ENCODE results near the gene SPATS2. TPM values are rescaled to one million over a fixed set of nuclear protein-coding genes. Genes with fewer than 3 reads are reported as not detected.

The SPATS2 gene
- total RNA-seq, 1 donor from 2014 or later: 21.3 TPM

DNA sequence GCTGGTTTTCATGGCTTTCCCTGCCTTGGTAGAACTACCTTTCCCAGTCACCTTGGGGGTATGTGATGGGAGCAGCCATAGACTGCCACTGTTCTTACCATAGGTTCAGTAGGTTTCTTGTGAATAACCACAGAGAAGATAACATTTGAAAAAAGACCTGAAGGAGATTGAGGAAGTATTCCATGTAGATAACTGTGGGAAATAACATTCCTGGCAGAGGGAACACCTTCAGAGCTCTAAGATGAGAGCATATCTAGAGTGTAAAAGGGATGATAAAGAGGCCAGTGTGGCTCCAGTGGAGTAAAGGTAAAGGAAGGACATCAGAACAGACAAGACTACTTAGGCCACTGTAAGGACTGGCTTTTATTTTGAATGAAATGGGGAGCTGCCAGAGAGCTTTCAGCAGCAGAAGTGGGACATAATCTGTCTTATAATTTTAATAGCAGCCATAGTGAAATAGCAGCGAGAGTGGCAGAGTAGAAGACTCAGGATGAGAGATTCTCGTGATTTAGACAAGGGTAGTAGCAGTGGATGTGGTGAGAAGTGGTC lies 88.9 kb downstream of the SPATS2 start:
- H3K27me3 ChIP-seq (ENCODE audit: control insufficient read depth, insufficient read depth, low read length): no peaks in the 10 kb centered on the region
- H3K4me3 ChIP-seq (ENCODE audit: low read depth, low read length): no peak overlapping the region
- TF ChIP-seq, protein P1, sequence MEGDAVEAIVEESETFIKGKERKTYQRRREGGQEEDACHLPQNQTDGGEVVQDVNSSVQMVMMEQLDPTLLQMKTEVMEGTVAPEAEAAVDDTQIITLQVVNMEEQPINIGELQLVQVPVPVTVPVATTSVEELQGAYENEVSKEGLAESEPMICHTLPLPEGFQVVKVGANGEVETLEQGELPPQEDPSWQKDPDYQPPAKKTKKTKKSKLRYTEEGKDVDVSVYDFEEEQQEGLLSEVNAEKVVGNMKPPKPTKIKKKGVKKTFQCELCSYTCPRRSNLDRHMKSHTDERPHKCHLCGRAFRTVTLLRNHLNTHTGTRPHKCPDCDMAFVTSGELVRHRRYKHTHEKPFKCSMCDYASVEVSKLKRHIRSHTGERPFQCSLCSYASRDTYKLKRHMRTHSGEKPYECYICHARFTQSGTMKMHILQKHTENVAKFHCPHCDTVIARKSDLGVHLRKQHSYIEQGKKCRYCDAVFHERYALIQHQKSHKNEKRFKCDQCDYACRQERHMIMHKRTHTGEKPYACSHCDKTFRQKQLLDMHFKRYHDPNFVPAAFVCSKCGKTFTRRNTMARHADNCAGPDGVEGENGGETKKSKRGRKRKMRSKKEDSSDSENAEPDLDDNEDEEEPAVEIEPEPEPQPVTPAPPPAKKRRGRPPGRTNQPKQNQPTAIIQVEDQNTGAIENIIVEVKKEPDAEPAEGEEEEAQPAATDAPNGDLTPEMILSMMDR (IDR thresholded peaks at IDR 0.05; ENCODE audit: insufficient read depth, low read length, severe bottlenecking): no peak
- H3K36me3 ChIP-seq (ENCODE audit: control insufficient read depth, insufficient read depth, low read length): no peaks in the 10 kb centered on the region
- DNase-seq (ENCODE audit: low read depth) (no peak), FAIRE-seq (no peak)

DNA sequence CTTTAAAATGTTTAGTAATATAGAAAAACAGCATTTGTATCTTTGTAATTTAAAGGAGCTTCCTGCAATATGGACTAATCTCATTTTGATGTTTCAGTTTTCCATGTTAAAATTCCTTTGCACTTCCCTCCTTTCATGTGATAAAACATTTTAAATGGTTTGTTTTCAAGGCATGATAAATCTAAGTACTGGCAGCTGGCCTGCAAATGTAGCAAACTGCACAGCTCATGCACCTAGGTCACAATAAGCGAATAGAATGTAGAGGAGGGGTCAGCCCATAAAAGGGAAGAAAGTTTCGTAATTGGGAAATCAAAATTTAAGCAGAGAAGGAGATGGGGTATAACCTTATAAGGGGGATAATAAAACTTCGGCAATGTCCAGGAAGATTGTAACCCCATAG lies 91.6 kb downstream of the SPATS2 start:
- DNase-seq (ENCODE audit: low read depth) (no peak), FAIRE-seq (no peak)
- Histone ChIP-seq H3K36me3 (ENCODE audit: control insufficient read depth, insufficient read depth, low read length) (no peaks in the 10 kb centered on the region), H3K27me3 (ENCODE audit: control insufficient read depth, insufficient read depth, low read length) (no peaks in the 10 kb centered on the region), H3K4me3 (ENCODE audit: low read depth, low read length) (no peak overlapping the region)
- TF ChIP-seq, protein P1 (IDR thresholded peaks at IDR 0.05; ENCODE audit: insufficient read depth, low read length, severe bottlenecking): no peak

DNA sequence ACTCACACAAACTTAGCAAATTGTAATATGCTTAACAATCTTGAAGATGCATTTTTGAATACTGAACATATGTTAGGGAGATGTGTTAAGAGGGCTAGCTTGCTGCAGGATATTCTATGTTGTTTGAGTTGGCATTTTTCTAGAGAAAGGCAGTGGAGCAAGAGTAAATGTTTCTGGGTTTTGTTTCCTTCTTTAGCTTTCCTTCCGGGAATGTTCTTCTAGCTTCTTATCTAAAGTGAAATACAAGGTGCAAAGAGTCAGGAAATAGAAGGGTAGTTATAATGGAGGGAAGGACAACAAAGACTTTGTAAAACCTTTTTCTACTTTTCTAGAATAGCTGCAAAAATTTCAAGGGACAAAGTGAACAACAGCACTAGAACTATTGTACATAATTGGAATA lies 94.0 kb downstream of the SPATS2 start:
- no peak for FAIRE-seq
- TF ChIP-seq, protein P1 (IDR thresholded peaks at IDR 0.05; ENCODE audit: insufficient read depth, low read length, severe bottlenecking): no peak
- no peak overlapping the region for H3K4me3 ChIP-seq (ENCODE audit: low read depth, low read length)

DNA sequence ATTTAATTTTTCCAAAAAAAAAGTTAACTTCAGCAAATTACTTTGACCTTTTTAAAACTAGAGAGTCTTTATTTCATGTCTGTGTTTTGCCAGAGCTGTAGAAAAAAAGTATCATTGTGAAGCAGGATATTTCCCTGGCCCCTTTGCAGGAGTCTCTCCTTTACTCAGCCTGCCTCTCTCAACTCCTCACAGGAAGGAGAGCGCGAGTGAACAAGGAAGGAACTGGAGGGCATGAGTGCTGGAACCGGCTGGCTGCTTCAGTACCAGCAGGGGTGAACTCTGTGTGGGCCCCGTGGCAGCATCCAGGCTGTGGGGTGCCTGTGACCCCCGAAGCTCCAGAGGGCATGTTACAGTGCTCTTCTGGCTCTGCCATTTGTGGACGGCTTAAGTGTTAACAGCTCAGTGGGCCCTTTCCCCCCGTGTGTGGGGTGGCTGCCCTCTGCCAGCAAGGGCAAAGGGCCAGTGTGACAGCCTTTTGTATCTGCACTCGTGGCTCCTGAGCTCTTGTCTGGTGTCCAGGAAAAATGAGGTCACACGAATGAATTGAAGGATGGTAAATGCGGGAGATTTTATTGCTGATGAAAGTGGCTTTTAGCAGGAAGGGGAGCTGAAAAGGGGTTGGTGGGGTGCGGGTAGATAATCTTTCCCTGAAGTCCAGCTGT lies 95.0 kb downstream of the SPATS2 start:
- DNase-seq (ENCODE audit: low read depth): no peak
- no peak for FAIRE-seq
- TF ChIP-seq, protein P1 (IDR thresholded peaks at IDR 0.05; ENCODE audit: insufficient read depth, low read length, severe bottlenecking): no peak

More for the DNA sequence above, 94.0 kb downstream of the SPATS2 start:
- no peak for DNase-seq (ENCODE audit: low read depth)
- Histone ChIP-seq H3K27me3 (ENCODE audit: control insufficient read depth, insufficient read depth, low read length) (no peaks in the 10 kb centered on the region), H3K36me3 (ENCODE audit: control insufficient read depth, insufficient read depth, low read length) (no peaks in the 10 kb centered on the region)

DNA sequence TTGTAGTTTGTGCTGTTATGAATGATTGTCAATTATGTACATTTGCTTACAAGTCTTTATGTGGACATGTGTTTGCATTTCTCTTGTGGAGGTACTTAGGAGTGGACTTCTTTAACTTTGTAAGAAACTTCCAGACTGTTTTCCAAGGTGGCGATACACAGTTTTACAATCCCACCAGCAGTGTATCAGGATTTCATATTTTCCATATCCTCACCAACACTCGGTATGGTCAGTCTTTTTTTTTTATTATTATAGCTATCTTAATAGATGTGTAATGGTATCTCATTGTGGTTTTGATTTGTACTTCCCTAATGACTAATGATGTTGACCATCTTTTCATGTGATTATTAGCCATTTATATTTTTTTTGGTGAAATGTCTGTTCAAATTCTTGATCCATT lies 97.9 kb downstream of the SPATS2 start:
- no peak overlapping the region for H3K4me3 ChIP-seq (ENCODE audit: low read depth, low read length)
- no peak for FAIRE-seq

More for the DNA sequence above, 95.0 kb downstream of the SPATS2 start:
- no peaks in the 10 kb centered on the region for H3K36me3 ChIP-seq (ENCODE audit: control insufficient read depth, insufficient read depth, low read length)
- no peak overlapping the region for H3K4me3 ChIP-seq (ENCODE audit: low read depth, low read length)
- no peaks in the 10 kb centered on the region for H3K27me3 ChIP-seq (ENCODE audit: control insufficient read depth, insufficient read depth, low read length)

More for the DNA sequence above, 97.9 kb downstream of the SPATS2 start:
- TF ChIP-seq, protein P1 (IDR thresholded peaks at IDR 0.05; ENCODE audit: insufficient read depth, low read length, severe bottlenecking): no peak
- Histone ChIP-seq H3K27me3 (ENCODE audit: control insufficient read depth, insufficient read depth, low read length) (no peaks in the 10 kb centered on the region), H3K36me3 (ENCODE audit: control insufficient read depth, insufficient read depth, low read length) (no peaks in the 10 kb centered on the region)
- DNase-seq (ENCODE audit: low read depth): no peak
